Raji (cell line): ENCODE data around the gene TRAPPC3L.

ENCODE experiments used
- POLR2A ChIP-seq: IDR thresholded peaks from 2 replicates; pipeline ENCODE4 v1.6.1; 2011; ENCODE audit warnings: low read depth, low read length, control low read depth; ENCODE audit not compliant: insufficient read depth

The TRAPPC3L gene

DNA sequence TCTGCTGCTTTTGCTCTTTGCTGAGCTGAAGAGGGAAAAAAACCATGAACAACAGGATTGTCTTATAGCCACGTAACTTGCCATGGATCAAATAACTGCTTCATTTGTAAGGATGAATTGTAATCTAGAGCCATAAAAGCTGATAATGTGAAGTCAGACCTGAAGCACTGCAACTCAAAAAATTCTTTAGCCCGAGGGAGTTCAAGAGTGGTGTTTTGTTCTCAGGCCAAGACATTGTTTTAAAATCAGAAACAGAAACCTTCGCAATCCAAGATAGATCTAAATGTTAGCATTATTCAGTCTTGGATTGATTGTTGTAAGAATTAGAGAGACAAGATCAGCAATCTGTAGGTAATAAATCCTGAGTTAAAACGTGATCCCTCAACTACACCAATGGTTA lies at the start of gene TRAPPC3L:
Gene TRAPPC3L, minus strand, starts transcription at position 34 of the 400 bp plus-strand sequence. CDS start 170 bp downstream, outside the sequence.
- TF ChIP-seq POLR2A, result no peak

DNA sequence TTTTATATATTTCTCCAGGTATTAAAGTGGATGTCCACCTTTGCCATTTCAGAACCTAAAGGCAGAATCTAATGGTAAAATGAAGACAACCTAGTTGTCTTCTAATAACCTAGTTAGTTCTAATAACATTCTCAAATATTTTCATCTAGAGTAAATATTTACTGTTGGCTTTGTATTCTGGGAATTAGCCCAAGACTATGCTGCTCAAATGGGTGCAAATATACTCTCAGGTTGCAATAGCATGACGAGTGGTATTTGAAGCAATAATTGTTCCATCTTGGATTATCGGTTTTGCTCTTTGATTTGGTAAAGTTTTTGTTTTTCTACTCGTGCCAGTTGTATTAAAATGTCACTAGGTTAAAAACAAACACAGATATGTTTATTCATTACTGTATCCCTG lies 49.8 kb upstream of the TRAPPC3L start:
- no peak for TF ChIP-seq POLR2A

GRCh38 chr6:116586738-116587137 lies 41.3 kb upstream of the TRAPPC3L start:
- no peak for TF ChIP-seq POLR2A

- TF ChIP-seq POLR2A, result no peak
Measured at GRCh38 chr6:116586276-116586675, 40.8 kb upstream of the TRAPPC3L start.

- no peak for TF ChIP-seq POLR2A
Measured at GRCh38 chr6:116580198-116580597, 34.7 kb upstream of the TRAPPC3L start.

- TF ChIP-seq POLR2A, result no peak
Measured at GRCh38 chr6:116579143-116579542, 33.7 kb upstream of the TRAPPC3L start.

- TF ChIP-seq POLR2A, result no peak
Measured at GRCh38 chr6:116578335-116578734, 32.9 kb upstream of the TRAPPC3L start.

- no peak for TF ChIP-seq POLR2A
Measured at GRCh38 chr6:116577486-116577885, 32.0 kb upstream of the TRAPPC3L start.

- no peak for TF ChIP-seq POLR2A
Measured at GRCh38 chr6:116575227-116575626, 29.7 kb upstream of the TRAPPC3L start.

GRCh38 chr6:116572162-116572561 lies 26.7 kb upstream of the TRAPPC3L start:
- TF ChIP-seq POLR2A, result no peak

DNA sequence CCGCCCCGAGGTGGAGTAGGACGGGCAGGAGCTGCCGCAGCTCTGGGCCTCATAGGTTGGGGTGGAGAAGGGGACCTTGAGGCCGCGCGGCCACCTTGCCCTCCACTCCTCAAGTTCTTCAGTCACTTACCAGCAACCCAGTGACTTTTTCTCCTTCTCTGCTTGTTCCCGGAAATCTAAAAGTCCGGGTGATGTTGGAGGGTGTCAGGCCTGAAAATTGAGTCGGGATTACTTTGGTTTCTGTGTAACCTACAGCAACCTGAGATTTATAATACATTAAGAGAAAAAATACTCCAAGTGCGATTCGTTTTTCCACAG lies 26.2 kb upstream of the TRAPPC3L start:
- no peak for TF ChIP-seq POLR2A

DNA sequence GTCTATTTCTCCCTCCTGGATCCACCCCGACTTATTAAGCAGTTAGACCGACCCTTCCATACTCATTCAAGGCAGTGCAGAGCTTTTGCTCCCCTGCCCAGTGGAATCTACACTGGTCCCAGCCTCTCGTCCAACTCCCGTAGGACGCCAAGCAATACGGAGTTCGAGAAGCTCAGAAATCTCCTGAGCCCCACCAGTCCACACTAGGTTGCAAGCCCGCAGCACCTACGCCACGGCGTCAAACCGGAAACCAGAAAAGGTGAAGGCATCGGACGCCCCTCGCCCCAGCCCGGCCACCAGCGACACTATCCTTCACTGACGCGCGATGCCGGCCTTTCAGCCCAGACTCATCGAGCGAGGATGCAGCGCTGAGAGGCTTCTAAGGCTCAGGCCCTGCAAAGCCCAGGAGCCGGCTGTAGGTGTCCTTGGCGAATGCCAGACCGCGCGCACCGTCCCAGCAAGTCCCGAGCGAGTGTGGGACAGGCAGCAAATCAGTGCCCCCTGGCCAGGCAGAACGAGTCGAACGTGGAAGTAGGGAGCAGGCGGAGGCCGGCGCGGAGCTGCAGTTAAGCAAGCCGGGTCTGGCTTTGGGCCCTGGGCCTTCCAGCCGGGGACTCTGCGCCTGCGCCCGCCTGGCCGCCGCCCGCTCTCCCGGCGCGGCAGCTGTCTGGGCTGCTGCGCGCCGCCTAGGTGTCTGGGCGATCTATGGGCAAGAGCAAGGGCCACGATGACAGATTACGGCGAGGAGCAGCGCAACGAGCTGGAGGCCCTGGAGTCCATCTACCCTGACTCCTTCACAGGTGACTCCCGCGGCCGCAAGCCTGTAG lies 25.6 kb upstream of the TRAPPC3L start, which contains the start of gene RWDD1:
Gene RWDD1, plus strand, starts transcription at position 649 of the 827 bp plus-strand sequence. Its CDS starts 79 bp downstream, at position 728.
- peak; percentile 82 for TF ChIP-seq POLR2A

DNA sequence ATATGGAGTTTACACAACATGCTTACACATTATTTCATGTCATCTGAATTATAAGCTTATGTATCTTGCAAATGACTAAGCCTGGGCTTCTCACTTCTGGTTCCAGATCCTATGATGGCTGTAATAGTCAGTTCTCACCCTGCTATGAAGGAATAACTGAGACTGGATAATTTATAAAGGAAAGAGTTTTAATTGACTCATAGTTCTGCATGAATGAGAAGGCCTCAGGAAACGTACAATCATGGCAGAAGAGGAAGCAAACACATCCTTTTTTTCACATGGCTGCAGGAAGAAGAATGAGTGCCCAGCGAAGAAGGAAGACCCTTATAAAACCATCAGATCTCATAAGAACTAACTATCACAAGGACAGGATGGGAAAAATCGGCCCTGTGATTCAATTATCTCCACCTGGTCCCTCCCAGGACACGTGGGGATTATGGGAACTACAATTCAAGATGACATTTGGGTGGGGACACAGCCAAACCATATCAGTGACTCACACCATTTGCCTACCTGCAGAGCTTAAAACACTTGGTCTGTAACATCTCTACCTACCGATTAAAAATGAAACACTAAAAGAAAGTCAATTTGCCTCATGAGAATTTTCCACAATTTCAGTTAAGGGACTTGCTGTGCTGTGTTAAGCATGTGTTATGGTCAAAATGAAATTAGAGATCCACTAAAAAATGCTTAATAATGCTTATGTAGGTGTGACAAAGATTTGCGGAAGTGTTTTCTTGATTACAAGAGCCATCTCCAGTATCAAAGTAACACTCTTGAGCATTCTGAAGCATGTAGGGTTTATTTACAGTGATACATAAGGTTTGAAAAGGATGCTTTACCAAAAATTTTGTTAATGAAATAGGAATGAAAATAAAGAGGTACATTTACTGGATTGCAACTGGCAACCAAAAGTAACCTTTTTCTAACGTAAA lies 23.6 kb upstream of the TRAPPC3L start:
- TF ChIP-seq POLR2A, result no peak; the same call in 1 of the 2 replicates

DNA sequence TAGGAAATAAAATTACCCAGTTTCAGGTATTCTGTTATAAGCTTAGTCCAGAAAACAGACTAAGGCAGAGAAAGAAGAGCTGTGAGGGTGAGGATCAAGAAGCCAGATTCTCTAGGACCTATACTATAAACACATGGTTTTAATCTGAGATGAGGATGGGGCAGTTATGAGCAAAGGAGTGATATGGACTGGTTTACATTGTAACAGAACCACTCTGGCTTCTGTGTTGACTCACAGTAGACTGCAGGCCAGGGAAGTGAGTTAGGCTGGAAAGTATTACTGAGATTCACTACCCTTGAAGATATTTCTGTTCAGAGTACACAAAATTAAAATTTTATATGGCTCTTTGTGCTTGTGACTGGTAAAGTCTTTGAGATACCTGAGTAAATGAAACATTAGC lies 22.6 kb upstream of the TRAPPC3L start:
- TF ChIP-seq POLR2A, result no peak

- no peak for TF ChIP-seq POLR2A
Measured at GRCh38 chr6:116564921-116565872, 19.7 kb upstream of the TRAPPC3L start.

DNA sequence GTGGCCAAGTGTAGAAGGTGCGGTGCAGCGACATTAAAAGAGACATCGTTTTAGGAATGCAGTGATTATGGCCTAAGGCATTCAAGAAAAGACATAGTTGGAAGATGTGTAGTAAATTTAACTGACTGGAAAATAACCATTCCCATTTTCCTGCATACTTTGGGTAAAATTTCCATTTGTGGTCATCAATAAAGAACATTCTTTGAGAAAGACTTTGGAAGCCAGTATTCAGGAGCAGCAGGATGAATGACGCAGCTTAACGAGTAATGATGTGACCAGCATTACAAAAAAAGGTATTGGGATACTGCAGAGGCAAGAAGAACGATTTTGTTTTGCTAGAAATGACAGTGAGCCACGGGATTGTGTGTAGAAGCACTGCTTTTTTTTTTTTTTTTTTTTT lies 18.8 kb upstream of the TRAPPC3L start:
- TF ChIP-seq POLR2A, result no peak
